Stimulated activated effector memory CD8-positive, alpha-beta T cell treated with anti-CD3 and anti-CD28 coated beads, Interleukin-12 subunit alpha, Interleukin-12 subunit beta, amount 100 ng/mL, for 72 hours (primary cell): ENCODE data around the gene GPBP1.
A peak's percentile ranks its signal among the peaks of the same experiment; 100 is the strongest.
"Not testable (repeated sequence)": the region's sequence is repeated elsewhere in the genome, so short reads cannot be mapped to it uniquely, and the experiment has no call there.

Source experiments
- ATAC-seq: fragments of 150-1000 bp; cut with Tn5 transposase; 2 replicates; pipeline ENCODE4 v1.10.0; 2021
- DNase-seq, 2 donors: peaks; one replicate each; pipeline ENCODE4 v3.0.0; 2021 to 2022; ENCODE audit warnings: low spot score in 2 of 2
- H3K27ac Mint-ChIP-seq: one replicate; pipeline ENCODE4 v1.8.0; 2022; ENCODE audit warnings: mild to moderate bottlenecking, mixed read lengths
- H3K36me3 Mint-ChIP-seq: one replicate; pipeline ENCODE4 v1.8.0; 2022; ENCODE audit warnings: mild to moderate bottlenecking, mixed read lengths
- H3K4me1 Mint-ChIP-seq: one replicate; pipeline ENCODE4 v1.8.0; 2022; ENCODE audit warnings: mixed read lengths
- H3K4me3 Mint-ChIP-seq: one replicate; pipeline ENCODE4 v1.8.0; 2022; ENCODE audit warnings: mild to moderate bottlenecking, mixed read lengths
- H3K9me3 Mint-ChIP-seq: one replicate; pipeline ENCODE4 v1.8.0; 2022; ENCODE audit warnings: mixed read lengths

Gene GPBP1

GRCh38 chr5:57172466-57173318 is 1.2 kb upstream of the GPBP1 start:
- Mint-ChIP-seq H3K4me3 (peak overlapping the region; percentile 94), H3K27ac (peak overlapping the region; percentile 99), H3K9me3 (no peaks in the 10 kb centered on the region), H3K36me3 (peaks cover 35% of the 10 kb centered on the region), H3K4me1 (peaks cover 28% of the 10 kb centered on the region)
- DNase-seq (no peak), ATAC-seq (no peak)

GRCh38 chr5:57174128-57174889 is 450 bp downstream of the GPBP1 start:
- ATAC-seq = peak; percentile 2
- peak overlapping the region; percentile 94 for H3K4me3 Mint-ChIP-seq
- DNase-seq = no peak
- no peaks in the 10 kb centered on the region for H3K9me3 Mint-ChIP-seq
- H3K27ac Mint-ChIP-seq = peak overlapping the region; percentile 99
- peaks cover 51% of the 10 kb centered on the region for H3K36me3 Mint-ChIP-seq
- H3K4me1 Mint-ChIP-seq = peaks cover 38% of the 10 kb centered on the region

- ATAC-seq (no peak), DNase-seq (no peak)
- Mint-ChIP-seq H3K36me3 (peaks cover 58% of the 10 kb centered on the region), H3K27ac (peak overlapping the region; percentile 99), H3K4me1 (peaks cover 45% of the 10 kb centered on the region), H3K4me3 (peak overlapping the region; percentile 94), H3K9me3 (no peaks in the 10 kb centered on the region)
Observed at GRCh38 chr5:57174890-57175510, 1.1 kb downstream of the GPBP1 start.

GRCh38 chr5:57175551-57176309 is 1.9 kb downstream of the GPBP1 start:
- Mint-ChIP-seq H3K36me3 (peaks cover 65% of the 10 kb centered on the region), H3K4me1 (peaks cover 52% of the 10 kb centered on the region), H3K4me3 (peak overlapping the region; percentile 94), H3K27ac (peak overlapping the region; percentile 99), H3K9me3 (no peaks in the 10 kb centered on the region)
- ATAC-seq (no peak), DNase-seq (no peak)

- DNase-seq = no peak
Observed at GRCh38 chr5:57176350-57176857, 2.5 kb downstream of the GPBP1 start.

GRCh38 chr5:57177479-57178156 is 3.8 kb downstream of the GPBP1 start:
- peak overlapping the region; percentile 94 for H3K4me3 Mint-ChIP-seq
- ATAC-seq (no peak), DNase-seq (no peak)
- H3K27ac Mint-ChIP-seq = peak overlapping the region; percentile 40
- H3K36me3 Mint-ChIP-seq = peaks cover 74% of the 10 kb centered on the region
- H3K4me1 Mint-ChIP-seq = peaks cover 55% of the 10 kb centered on the region
- no peaks in the 10 kb centered on the region for H3K9me3 Mint-ChIP-seq

More at GRCh38 chr5:57176350-57176857, 2.5 kb downstream of the GPBP1 start:
- Mint-ChIP-seq H3K9me3 (no peaks in the 10 kb centered on the region), H3K36me3 (peaks cover 72% of the 10 kb centered on the region), H3K27ac (peak overlapping the region; percentile 99), H3K4me3 (peak overlapping the region; percentile 94), H3K4me1 (peaks cover 59% of the 10 kb centered on the region)
- no peak for ATAC-seq

- not testable (repeated sequence) for H3K9me3 Mint-ChIP-seq, DNase-seq, ATAC-seq
- Mint-ChIP-seq H3K27ac (peak overlapping the region; percentile 59), H3K36me3 (peaks cover 77% of the 10 kb centered on the region), H3K4me1 (peaks cover 52% of the 10 kb centered on the region), H3K4me3 (peak overlapping the region; percentile 94)
Observed at GRCh38 chr5:57178238-57178637, 4.4 kb downstream of the GPBP1 start.

GRCh38 chr5:57179262-57180200 is 5.7 kb downstream of the GPBP1 start:
- DNase-seq (no peak), ATAC-seq (no peak)
- H3K36me3 Mint-ChIP-seq = peaks cover 80% of the 10 kb centered on the region
- peak overlapping the region; percentile 94 for H3K4me3 Mint-ChIP-seq
- no peaks in the 10 kb centered on the region for H3K9me3 Mint-ChIP-seq
- H3K27ac Mint-ChIP-seq = peak overlapping the region; percentile 59
- H3K4me1 Mint-ChIP-seq = peaks cover 59% of the 10 kb centered on the region

- peak overlapping the region; percentile 94 for H3K4me3 Mint-ChIP-seq
- no peak for DNase-seq
- H3K4me1 Mint-ChIP-seq = peaks cover 66% of the 10 kb centered on the region
Observed at GRCh38 chr5:57181154-57181553, 7.3 kb downstream of the GPBP1 start.

GRCh38 chr5:57184322-57184721 is 10.5 kb downstream of the GPBP1 start:
- Mint-ChIP-seq H3K9me3 (no peaks in the 10 kb centered on the region), H3K4me1 (peaks cover 80% of the 10 kb centered on the region), H3K4me3 (no peak overlapping the region), H3K36me3 (peaks cover 79% of the 10 kb centered on the region), H3K27ac (no peak overlapping the region)
- no peak for ATAC-seq
- no peak for DNase-seq

More at GRCh38 chr5:57181154-57181553, 7.3 kb downstream of the GPBP1 start:
- peaks cover 87% of the 10 kb centered on the region for H3K36me3 Mint-ChIP-seq
- H3K27ac Mint-ChIP-seq = peak overlapping the region; percentile 32
- no peaks in the 10 kb centered on the region for H3K9me3 Mint-ChIP-seq
- peak; percentile 63 for ATAC-seq

- H3K36me3 Mint-ChIP-seq = peaks cover 74% of the 10 kb centered on the region
- peaks cover 80% of the 10 kb centered on the region for H3K4me1 Mint-ChIP-seq
- H3K9me3 Mint-ChIP-seq = no peaks in the 10 kb centered on the region
- DNase-seq = no peak
- peak overlapping the region; percentile 14 for H3K4me3 Mint-ChIP-seq
- H3K27ac Mint-ChIP-seq = no peak overlapping the region
- ATAC-seq = no peak
Observed at GRCh38 chr5:57185313-57185712, 11.5 kb downstream of the GPBP1 start.

GRCh38 chr5:57186194-57186593 is 12.3 kb downstream of the GPBP1 start:
- no peak overlapping the region for H3K27ac Mint-ChIP-seq
- no peaks in the 10 kb centered on the region for H3K9me3 Mint-ChIP-seq
- peaks cover 77% of the 10 kb centered on the region for H3K4me1 Mint-ChIP-seq
- peaks cover 74% of the 10 kb centered on the region for H3K36me3 Mint-ChIP-seq
- no peak overlapping the region for H3K4me3 Mint-ChIP-seq
- DNase-seq (no peak), ATAC-seq (no peak)

GRCh38 chr5:57187977-57188376 is 14.1 kb downstream of the GPBP1 start:
- DNase-seq, H3K9me3 Mint-ChIP-seq, ATAC-seq, H3K27ac Mint-ChIP-seq: not testable (repeated sequence)
- H3K4me1 Mint-ChIP-seq = peaks cover 86% of the 10 kb centered on the region
- peak overlapping the region; percentile 11 for H3K4me3 Mint-ChIP-seq
- H3K36me3 Mint-ChIP-seq = peaks cover 86% of the 10 kb centered on the region
